GM23248 (cell line): ENCODE measurements around the gene TJAP1. TPM values are rescaled to one million over a fixed set of nuclear protein-coding genes. Genes with fewer than 3 reads are reported as not detected.

Source experiments
- DNase-seq: peaks from one replicate; pipeline ENCODE4 v3.0.0-alpha.2; 2015
- H2AFZ ChIP-seq: fragments of 200-600 bp; sonication (generic); 2 replicates; pipeline ENCODE4 v1.6.1; 2016; ENCODE audit warnings: antibody characterized with exemption
- H3F3A ChIP-seq: fragments of 200-600 bp; sonication (generic); 2 replicates; pipeline ENCODE4 v1.6.1; 2016; ENCODE audit warnings: mild to moderate bottlenecking, antibody characterized with exemption, mixed run types; ENCODE audit not compliant: insufficient read depth
- H3K27ac ChIP-seq: fragments of 200-600 bp; sonication (generic); 2 replicates; pipeline ENCODE4 v1.5.1; 2016; ENCODE audit warnings: mild to moderate bottlenecking
- H3K27me3 ChIP-seq: fragments of 200-600 bp; sonication (generic); replicated peaks from 2 replicates; pipeline ENCODE4 v1.6.1; 2016; ENCODE audit warnings: mild to moderate bottlenecking; ENCODE audit not compliant: insufficient read depth
- H3K36me3 ChIP-seq: fragments of 200-600 bp; sonication (generic); 2 replicates; pipeline ENCODE4 v1.6.1; 2016; ENCODE audit warnings: low read depth, mild to moderate bottlenecking
- H3K4me1 ChIP-seq: fragments of 200-600 bp; sonication (generic); 2 replicates; pipeline ENCODE4 v1.6.1; 2016; ENCODE audit warnings: mild to moderate bottlenecking; ENCODE audit not compliant: insufficient read depth
- H3K4me2 ChIP-seq: fragments of 200-600 bp; sonication (generic); one replicate; pipeline ENCODE4 v1.6.1; 2016; ENCODE audit warnings: mild to moderate bottlenecking; ENCODE audit not compliant: unreplicated experiment
- H3K4me3 ChIP-seq: fragments of 200-600 bp; sonication (generic); 2 replicates; pipeline ENCODE4 v1.5.1; 2016; ENCODE audit warnings: mild to moderate bottlenecking
- H3K79me2 ChIP-seq: fragments of 200-600 bp; sonication (generic); 2 replicates; pipeline ENCODE4 v1.6.1; 2016; ENCODE audit warnings: mild to moderate bottlenecking; ENCODE audit not compliant: insufficient read depth
- H3K9ac ChIP-seq: fragments of 200-600 bp; sonication (generic); 2 replicates; pipeline ENCODE4 v1.6.1; 2016; ENCODE audit warnings: mild to moderate bottlenecking
- H3K9me2 ChIP-seq: fragments of 200-600 bp; sonication (generic); 2 replicates; pipeline ENCODE4 v1.6.1; 2016; ENCODE audit warnings: mixed run types, mild to moderate bottlenecking, moderate library complexity; ENCODE audit not compliant: insufficient read depth
- H3K9me3 ChIP-seq: fragments of 200-600 bp; sonication (generic); one replicate; pipeline ENCODE4 v1.6.1; 2017; ENCODE audit warnings: low read depth
- H4K20me1 ChIP-seq: fragments of 200-600 bp; sonication (generic); 2 replicates; pipeline ENCODE4 v1.6.0; 2016; ENCODE audit not compliant: insufficient read depth
- EZH2 ChIP-seq: fragments of 200-600 bp; sonication (generic); IDR thresholded peaks from 2 replicates; pipeline ENCODE4 v1.6.1; 2018; ENCODE audit warnings: antibody characterized with exemption, mild to moderate bottlenecking; ENCODE audit not compliant: insufficient read depth, poor library complexity, severe bottlenecking
- EZH2phosphoT487 ChIP-seq: fragments of 200-600 bp; sonication (generic); IDR thresholded peaks from 2 replicates; pipeline ENCODE4 v1.6.1; 2018; ENCODE audit warnings: antibody characterized with exemption, moderate library complexity, mild to moderate bottlenecking, low read depth; ENCODE audit not compliant: insufficient read depth
- WGBS, 2 experiments: methylation state at CpG; one replicate each; pipeline ENCODE4 v1.1.6; 2015 to 2017; ENCODE audit warnings: low lambda C conversion rate in 2 of 2, low coverage in 1 of 2; ENCODE audit errors: missing lambda C conversion rate in 2 of 2; 5-methylcytosine and 5-hydroxymethylcytosine counted together
- in situ Hi-C: fragments of 300-500 bp; cut with MboI; formaldehyde crosslinking; loops from 2 replicates; pipeline ENCODE4 v1.15.0; 2020
- polyA plus RNA-seq: library from polyadenylated mRNA; unstranded; fragments of >200 nt; fragmentation: Nextera tagmentation; extraction: Ambion mirVana; gene quantifications from 2 replicates; pipeline ENCODE4 v1.2.1, GENCODE V29; 2016
- total RNA-seq: library from RNA; depleted of rRNA; stranded (reverse); fragments of >200 nt; shearing (Covaris generic); gene quantifications from 2 replicates; pipeline ENCODE4 v1.2.3, GENCODE V29; 2014

The TJAP1 gene
- total and polyA plus RNA-seq, 2 experiments from 2014 or later: 16.0 to 32.9 TPM

GRCh38 chr6:43467752-43468151 lies 9.6 kb upstream of the TJAP1 start:
- H2AFZ ChIP-seq: no peak overlapping the region
- H3K9me3 ChIP-seq: no peaks in the 10 kb centered on the region
- no peaks in the 10 kb centered on the region for H3F3A ChIP-seq
- H3K4me2 ChIP-seq: no peak overlapping the region
- WGBS, 2 experiments: 46 to 59% methylated on average over 4 of the region's 4 CpGs
- no peaks in the 10 kb centered on the region for H3K9me2 ChIP-seq
- no peaks in the 10 kb centered on the region for H3K36me3 ChIP-seq
- H3K79me2 ChIP-seq: no peaks in the 10 kb centered on the region
- no peak for TF ChIP-seq EZH2
- no peak for TF ChIP-seq EZH2phosphoT487
- in situ Hi-C loops: no loop called here
- H4K20me1 ChIP-seq: no peaks in the 10 kb centered on the region
- no peak overlapping the region for H3K4me3 ChIP-seq
- no peaks in the 10 kb centered on the region for H3K27me3 ChIP-seq
- no peak for DNase-seq
- H3K27ac ChIP-seq: no peak overlapping the region
- H3K9ac ChIP-seq: no peak overlapping the region
- H3K4me1 ChIP-seq: no peaks in the 10 kb centered on the region

- no peak overlapping the region for H2AFZ ChIP-seq
- no peaks in the 10 kb centered on the region for H3K9me3 ChIP-seq
- 58 to 65% methylated on average over 4 of the region's 4 CpGs for WGBS, 2 experiments
- H3K27ac ChIP-seq: no peak overlapping the region
- no peaks in the 10 kb centered on the region for H4K20me1 ChIP-seq
- H3K79me2 ChIP-seq: no peaks in the 10 kb centered on the region
- DNase-seq: no peak
- H3K4me2 ChIP-seq: no peak overlapping the region
- no peaks in the 10 kb centered on the region for H3K9me2 ChIP-seq
- H3F3A ChIP-seq: no peaks in the 10 kb centered on the region
- H3K9ac ChIP-seq: no peak overlapping the region
- H3K4me3 ChIP-seq: no peak overlapping the region
- no peaks in the 10 kb centered on the region for H3K4me1 ChIP-seq
- in situ Hi-C loops: no loop called here
- H3K36me3 ChIP-seq: no peaks in the 10 kb centered on the region
- no peaks in the 10 kb centered on the region for H3K27me3 ChIP-seq
- TF ChIP-seq EZH2phosphoT487 (no peak), EZH2 (no peak)
These were observed 9.1 kb upstream of the TJAP1 start for GRCh38 chr6:43468240-43468639.

DNA sequence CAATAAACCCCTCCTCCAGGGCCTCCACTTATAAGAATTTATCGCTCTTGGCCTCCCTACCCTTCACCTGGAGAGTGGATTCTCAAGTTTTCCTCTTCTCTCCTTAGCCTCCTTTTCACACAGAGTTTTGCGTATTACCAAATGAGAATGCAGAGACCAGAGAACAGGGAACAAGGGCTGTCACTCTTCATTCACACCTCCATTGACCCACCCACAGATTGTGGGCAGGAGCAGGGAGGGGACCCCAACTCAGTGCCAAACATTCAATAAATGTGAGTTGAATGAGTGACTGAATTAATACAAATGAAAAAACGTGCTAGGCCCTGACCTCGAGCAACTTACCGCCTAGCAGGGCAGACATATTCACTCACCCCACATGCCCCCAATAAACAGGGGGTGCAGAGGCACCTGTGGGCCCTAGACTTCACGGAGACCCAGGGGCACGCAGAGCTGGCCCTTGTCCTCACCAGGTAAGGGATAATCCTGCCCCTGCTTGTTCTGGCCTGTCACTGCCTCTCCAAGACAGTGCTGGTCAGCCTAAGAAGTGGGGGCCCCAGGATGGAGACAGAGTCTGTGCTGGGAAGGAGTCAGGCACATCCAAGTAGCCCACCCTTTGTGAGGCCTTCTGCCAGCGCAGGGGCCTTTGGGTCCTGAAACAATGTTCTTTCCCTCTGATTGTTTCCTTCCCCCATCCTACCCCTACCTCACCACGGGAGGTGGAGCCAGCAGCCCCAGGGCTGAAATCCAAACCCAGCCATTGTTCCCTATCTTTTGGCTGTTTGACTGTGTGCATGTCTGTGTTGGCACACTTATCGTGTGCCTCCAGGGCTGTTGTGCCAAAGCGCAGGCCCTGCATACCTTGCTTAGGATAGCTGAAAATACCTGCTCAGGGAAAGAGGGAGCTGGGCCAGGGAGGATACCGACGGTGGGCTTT lies 8.4 kb upstream of the TJAP1 start:
- Histone ChIP-seq H3K79me2 (no peaks in the 10 kb centered on the region), H3K4me1 (no peaks in the 10 kb centered on the region), H4K20me1 (no peaks in the 10 kb centered on the region), H3F3A (no peaks in the 10 kb centered on the region), H3K9me2 (no peaks in the 10 kb centered on the region), H3K4me2 (no peak overlapping the region), H3K27me3 (no peaks in the 10 kb centered on the region), H3K36me3 (no peaks in the 10 kb centered on the region), H3K27ac (no peak overlapping the region), H3K4me3 (no peak overlapping the region), H3K9ac (no peak overlapping the region), H2AFZ (no peak overlapping the region), H3K9me3 (no peaks in the 10 kb centered on the region)
- TF ChIP-seq EZH2: no peak
- no peak for TF ChIP-seq EZH2phosphoT487
- DNase-seq: no peak
- in situ Hi-C loops: no loop called here
- WGBS, 2 experiments: 47 to 50% methylated on average over 13 of the region's 13 CpGs

- no peak overlapping the region for H2AFZ ChIP-seq
- H3K4me2 ChIP-seq: no peak overlapping the region
- no peaks in the 10 kb centered on the region for H4K20me1 ChIP-seq
- in situ Hi-C loops: no loop called here
- H3K4me1 ChIP-seq: no peaks in the 10 kb centered on the region
- no peak overlapping the region for H3K9ac ChIP-seq
- H3F3A ChIP-seq: no peaks in the 10 kb centered on the region
- H3K79me2 ChIP-seq: no peaks in the 10 kb centered on the region
- DNase-seq: no peak
- TF ChIP-seq EZH2phosphoT487: no peak
- TF ChIP-seq EZH2: no peak
- H3K27ac ChIP-seq: no peak overlapping the region
- H3K36me3 ChIP-seq: no peaks in the 10 kb centered on the region
- H3K9me2 ChIP-seq: no peaks in the 10 kb centered on the region
- no peak overlapping the region for H3K4me3 ChIP-seq
- 83% methylated on average over 7 of the region's 7 CpGs for WGBS, 2 experiments
- no peaks in the 10 kb centered on the region for H3K27me3 ChIP-seq
- H3K9me3 ChIP-seq: no peaks in the 10 kb centered on the region
These were observed 7.4 kb upstream of the TJAP1 start for GRCh38 chr6:43469947-43470346.
